K562 (cell line): ENCODE results near the gene POLR3A. TPM values are rescaled to one million over a fixed set of nuclear protein-coding genes. Genes with fewer than 3 reads are reported as not detected.

Experiments
- ATAC-seq: fragments of 200-7000 bp; cut with Tn5 transposase; 3 replicates; pipeline ENCODE4 v1.9.1; 2020; ENCODE audit warnings: moderate library complexity
- BruUV-seq: library from RNA; stranded (reverse); fragments of 400-500 nt; replicated peaks from 2 replicates; lab custom pipeline; 2021; lab: Mats Ljungman, UMichigan
- CTCF ChIA-PET: fragments of 300-600 bp; formaldehyde crosslinking; extraction: SDS; loops from one replicate; lab custom pipeline; 2021; ENCODE audit warnings: low intra/inter-chr PET ratio; lab: Yijun Ruan, JAX
- POLR2A ChIA-PET: fragments of 300-600, 350-650 bp; sonication (Branson Sonifier 250); formaldehyde crosslinking; extraction: SDS; loops from one replicate; lab custom pipeline; 2021; ENCODE audit warnings: antibody characterized with exemption, inconsistent platforms; lab: Yijun Ruan, JAX
- DNase-seq, 4 experiments: peaks; one replicate each; pipeline versions ENCODE4 v3.0.0 to v3.0.0-alpha.2; 2011 to 2018; ENCODE audit warnings: low spot score in 3 of 4, mixed read lengths in 3 of 4; ENCODE audit errors: extremely low read depth in 1 of 4
- FAIRE-seq: peaks from 2 replicates; lab custom pipeline; 2011; peaks lifted over from hg19 to GRCh38; lab: Jason Lieb, UNC
- H2AFZ ChIP-seq: 2 replicates; pipeline ENCODE4 v1.6.0; 2011; ENCODE audit warnings: low read depth, low read length, control low read depth, inconsistent platforms
- H3K27ac ChIP-seq: fragments of 200-600 bp; 3 replicates; pipeline ENCODE4 v1.8.0; 2011; ENCODE audit warnings: low read depth, mild to moderate bottlenecking, control low read depth, inconsistent platforms, low read length, moderate library complexity, mixed read lengths; ENCODE audit errors: extremely low read depth
- H3K27me3 ChIP-seq, 2 experiments: fragments of 300-600 bp in 1 of 2; 2 replicates in 1 of 2; 3 replicates in 1 of 2; pipeline versions ENCODE4 v1.6.0 to v1.8.0; 2011; ENCODE audit warnings: inconsistent platforms in 2 of 2, low read length in 2 of 2, mild to moderate bottlenecking in 1 of 2, mixed read lengths in 1 of 2, moderate library complexity in 1 of 2; ENCODE audit not compliant: control insufficient read depth in 2 of 2, insufficient read depth in 2 of 2
- H3K36me3 ChIP-seq: fragments of 300-600 bp; 3 replicates; pipeline ENCODE4 v1.8.0; 2011; ENCODE audit warnings: mild to moderate bottlenecking, low read length, inconsistent platforms; ENCODE audit not compliant: control insufficient read depth, insufficient read depth
- H3K4me1 ChIP-seq, 2 experiments: fragments of 200-600 bp in 1 of 2; replicated peaks in 1 of 2; 2 replicates in 1 of 2; 3 replicates in 1 of 2; pipeline versions ENCODE4 v1.5.1 to v1.8.0; 2011; ENCODE audit warnings: inconsistent platforms in 2 of 2, low read length in 2 of 2, mild to moderate bottlenecking in 1 of 2, mixed read lengths in 1 of 2, moderate library complexity in 1 of 2; ENCODE audit not compliant: control insufficient read depth in 2 of 2, insufficient read depth in 2 of 2
- H3K4me2 ChIP-seq: 2 replicates; pipeline ENCODE4 v1.6.1; 2011; ENCODE audit warnings: low read length, control low read depth, inconsistent platforms, mixed read lengths; ENCODE audit not compliant: insufficient read depth
- H3K4me3 ChIP-seq: fragments of 200-600 bp; sonication (generic), shearing (Covaris generic); 2 replicates; pipeline ENCODE4 v1.5.1; 2016; ENCODE audit warnings: control low read depth, inconsistent platforms
- H3K79me2 ChIP-seq: fragments of 200-600 bp; 3 replicates; pipeline ENCODE4 v1.8.0; 2011; ENCODE audit warnings: low read length, inconsistent platforms; ENCODE audit not compliant: control insufficient read depth, insufficient read depth
- H3K9ac ChIP-seq, 2 experiments: 2 replicates each; pipeline versions ENCODE4 v1.6.0 to v1.6.1; 2011; ENCODE audit warnings: low read depth in 2 of 2, low read length in 2 of 2, control low read depth in 1 of 2, inconsistent platforms in 1 of 2, mild to moderate bottlenecking in 1 of 2, mixed read lengths in 1 of 2; ENCODE audit not compliant: insufficient read depth in 1 of 2
- H3K9me1 ChIP-seq: one replicate; pipeline ENCODE4 v1.6.0; 2011; ENCODE audit warnings: inconsistent platforms, mild to moderate bottlenecking, low read length, moderate library complexity; ENCODE audit not compliant: control insufficient read depth, insufficient read depth
- H3K9me3 ChIP-seq: replicated peaks from 2 replicates; pipeline ENCODE4 v1.5.1; 2011; ENCODE audit warnings: low read depth, low read length, inconsistent platforms; ENCODE audit not compliant: control insufficient read depth, insufficient read depth
- H4K20me1 ChIP-seq: replicated peaks from 2 replicates; pipeline ENCODE4 v1.6.1; 2011; ENCODE audit warnings: low read length, inconsistent platforms, mixed read lengths; ENCODE audit not compliant: control insufficient read depth, insufficient read depth
- BCOR ChIP-seq: fragments of 450-650 bp; IDR thresholded peaks from 2 replicates; pipeline ENCODE4 v1.6.1; 2016
- CCNT2 ChIP-seq: IDR thresholded peaks from 2 replicates; pipeline ENCODE4 v1.6.1; 2011; ENCODE audit warnings: borderline replicate concordance, low read depth, mild to moderate bottlenecking, moderate library complexity, mixed read lengths, low read length; ENCODE audit not compliant: insufficient read length; ENCODE audit errors: extremely low read depth
- ELF2 ChIP-seq: fragments of 250-450 bp; sonication (Bioruptor Pico); IDR thresholded peaks from 2 replicates; pipeline ENCODE4 v1.5.0; 2021; ENCODE audit warnings: mild to moderate bottlenecking
- GABPA ChIP-seq: fragments of 200-800 bp; sonication (Bioruptor generic); conservative IDR thresholded peaks from 2 replicates; pipeline ENCODE4 v1.6.1; 2016; ENCODE audit warnings: low read depth, missing genetic modification characterization, missing compliant biosample characterization
- KDM1A ChIP-seq, 2 experiments: fragments of 450-650 bp; IDR thresholded peaks; 2 replicates each; pipeline ENCODE4 v1.6.1; 2016; ENCODE audit warnings: mild to moderate bottlenecking in 2 of 2
- LCOR ChIP-seq: sonication (generic); formaldehyde crosslinking; IDR thresholded peaks from 2 replicates; pipeline ENCODE4 v1.8.0; 2022; ENCODE audit warnings: mild to moderate bottlenecking, missing genetic modification reagents
- NFE2L1 ChIP-seq: fragments of 450-650 bp; IDR thresholded peaks from 2 replicates; pipeline ENCODE4 v1.6.1; 2016; ENCODE audit warnings: missing genetic modification characterization, low read depth, mild to moderate bottlenecking, missing compliant biosample characterization, moderate library complexity, borderline replicate concordance
- NR0B1 ChIP-seq: fragments of 450-650 bp; IDR thresholded peaks from one replicate; pipeline ENCODE4 v1.6.1; 2018; ENCODE audit warnings: mild to moderate bottlenecking, moderate library complexity; ENCODE audit not compliant: partially characterized antibody
- POLR3A ChIP-seq: IDR thresholded peaks from 2 replicates; pipeline ENCODE4 v1.6.1; 2011; ENCODE audit warnings: borderline replicate concordance, mild to moderate bottlenecking, moderate library complexity; ENCODE audit not compliant: insufficient read length, insufficient read depth; ENCODE audit errors: extremely low read depth
- RBM25 ChIP-seq: fragments of 200-400 bp; formaldehyde crosslinking; IDR thresholded peaks from 2 replicates; pipeline ENCODE4 v1.6.1; 2018; ENCODE audit warnings: low read length, low read depth, moderate library complexity; ENCODE audit not compliant: severe bottlenecking
- SMC3 ChIP-seq: conservative IDR thresholded peaks from 2 replicates; pipeline ENCODE4 v1.6.1; 2011; ENCODE audit warnings: low read depth, low read length, improper control_type of control experiment; ENCODE audit not compliant: insufficient read depth
- U2AF1 ChIP-seq: fragments of 200-400 bp; formaldehyde crosslinking; optimal IDR thresholded peaks from 2 replicates; pipeline ENCODE3; 2017; ENCODE audit warnings: mild to moderate bottlenecking, low read depth, low read length, moderate library complexity
- ZNF197 ChIP-seq: fragments of 200-800 bp; sonication (Bioruptor generic); IDR thresholded peaks from 2 replicates; pipeline ENCODE4 v1.6.1; 2016; ENCODE audit warnings: low read depth, missing genetic modification characterization, missing compliant biosample characterization
- ZNF449 ChIP-seq: fragments of 250-450 bp; sonication (Bioruptor Pico); IDR thresholded peaks from 2 replicates; pipeline ENCODE4 v1.8.0; 2022; ENCODE audit warnings: moderate library complexity, mild to moderate bottlenecking, inconsistent platforms
- WGBS: fragments of 100-300 bp; shearing (Covaris generic); methylation state at CpG from one replicate; pipeline ENCODE4 v1.1.6; 2016; ENCODE audit warnings: low coverage, mixed read lengths; ENCODE audit not compliant: insufficient coverage; ENCODE audit errors: missing lambda C conversion rate; 5-methylcytosine and 5-hydroxymethylcytosine counted together
- in situ Hi-C: fragments of 300-500 bp; cut with MboI; formaldehyde crosslinking; loops from 4 replicates; pipeline ENCODE4 v1.15.0; 2018; ENCODE audit warnings: inconsistent platforms, mixed read lengths
- intact Hi-C: fragments of 100-400 bp; cut with micrococcal nuclease; formaldehyde crosslinking; loops from 2 replicates; pipeline ENCODE4 v1.14.2; 2022
- polyA plus RNA-seq, 8 experiments: library from polyadenylated mRNA; depleted of rRNA in 4 of 8; stranded (reverse) in 5 of 8; unstranded in 3 of 8; fragments of >200 nt; fragmentation: Nextera tagmentation in 2 of 8; fragmentation: Illumina TruSeq in 1 of 8; extraction: Ambion mirVana in 2 of 8; extraction: Trizol in 1 of 8; gene quantifications; 2 replicates each; pipeline versions ENCODE4 v1.2.1 to v1.2.3, GENCODE V29; 2011 to 2014; ENCODE audit warnings: inconsistent platforms in 1 of 8, missing spikeins in 1 of 8
- total RNA-seq, 7 experiments: library from RNA; depleted of rRNA in 6 of 7; stranded (reverse); fragments of >200 nt in 6 of 7; fragmentation: Illumina TruSeq in 2 of 7; extraction: Trizol in 2 of 7; gene quantifications; 2 replicates each; pipeline versions ENCODE4 v1.2.1 to v1.2.3, GENCODE V29; 2011 to 2021; ENCODE audit warnings: low replicate concordance in 1 of 7

POLR3A gene
- total and polyA plus RNA-seq, 9 of the 15 experiments (the other 6 are each of a cell fraction or from before 2014, with no cell fraction given), result 14.9 to 37.0 (median 26.7) TPM

GRCh38 chr10:77922055-77922454, 107.3 kb downstream of the POLR3A start:
- Histone ChIP-seq H3K27ac (no peak overlapping the region), H3K9me1 (no peaks in the 10 kb centered on the region), H3K9me3 (no peaks in the 10 kb centered on the region), H4K20me1 (peaks cover 22% of the 10 kb centered on the region), H3K27me3 (no peaks in the 10 kb centered on the region), H3K4me3 (no peak overlapping the region), H3K36me3 (peaks cover 7% of the 10 kb centered on the region; the same call in 1 of the 3 replicates), H3K9ac (peak overlapping the region in 1 of 2 experiments; percentile 61; a peak in 1 of 4 replicates), H3K79me2 (peaks cover 80% of the 10 kb centered on the region), H3K4me1 (peaks cover 32 to 40% of the 10 kb centered on the region in 2 experiments; a peak in 4 of 5 replicates), H2AFZ (no peak overlapping the region)
- FAIRE-seq (no peak), DNase-seq (no peak)
- ChIA-PET POLR2A (interaction anchor here (0.6 to 10.4 kb wide), 4 partner anchors 10 to 70 kb away, joined by 3 to 89 read pairs (median 43); no protein-coding TSS in a partner anchor), CTCF (no interaction called here)
- in situ Hi-C loops (no loop called here), intact Hi-C loops (no loop called here)
- no TSS peak for BruUV-seq
- no peak for TF ChIP-seq NR0B1
- TF ChIP-seq ZNF449 (CRISPR knock-in tag), result no peak
- peak; percentile 70 for TF ChIP-seq BCOR
- no peak for TF ChIP-seq ELF2 (CRISPR knock-in tag)
- TF ChIP-seq NFE2L1 (tag), result no peak
- TF ChIP-seq RBM25, result peak; percentile 40
- TF ChIP-seq POLR3A, result no peak
- TF ChIP-seq LCOR (CRISPR knock-in tag), result no peak
- no peak for TF ChIP-seq GABPA (tag)
- no peak for TF ChIP-seq ZNF197 (CRISPR knock-in tag)
- no peak for TF ChIP-seq U2AF1
- TF ChIP-seq CCNT2, result no peak
- TF ChIP-seq KDM1A (IDR thresholded peaks at IDR 0.05), result peak; percentile 13 to 58; a peak in 2 of 4 replicates
- no peak for TF ChIP-seq SMC3
- TF ChIP-seq, all 486 proteins: peak for 3
- no peak for ATAC-seq
- no peak overlapping the region for H3K4me2 ChIP-seq
- WGBS, result 82% methylated on average over 5 of the region's 5 CpGs
